Gastrocnemius medialis (tissue), 4 donors: ENCODE data around the gene LTK. TPM values are rescaled to one million over a fixed set of nuclear protein-coding genes. Genes with fewer than 3 reads are reported as not detected.

Source experiments
- ATAC-seq, 2 donors: fragments of 150-250 bp; one replicate each; pipeline ENCODE4 v1.9.1; 2016
- DNase-seq, 2 donors: peaks; one replicate each; pipeline ENCODE4 v3.0.0-alpha.2; 2019
- H3K27ac ChIP-seq, 4 donors: fragments of 200-600 bp; sonication (generic); 1 replicate in 1 of 4; 2 replicates in 3 of 4; pipeline ENCODE4 v1.5.1; 2016 to 2018; ENCODE audit warnings: mild to moderate bottlenecking in 2 of 4, moderate library complexity in 1 of 4
- H3K27me3 ChIP-seq, 3 donors: fragments of 200-600 bp; sonication (generic) in 2 of 3; 1 replicate in 1 of 3; 2 replicates in 2 of 3; pipeline versions ENCODE4 v1.5.1 to v1.6.0; 2016 to 2019; ENCODE audit warnings: mild to moderate bottlenecking in 1 of 3, moderate library complexity in 1 of 3
- H3K36me3 ChIP-seq, 2 donors: fragments of 200-600 bp; sonication (generic) in 1 of 2; one replicate each; pipeline ENCODE4 v1.5.1; 2017 to 2018
- H3K4me1 ChIP-seq, 2 donors: fragments of 200-600 bp; sonication (generic) in 1 of 2; one replicate each; pipeline ENCODE4 v1.5.1; 2016 to 2017; ENCODE audit warnings: mild to moderate bottlenecking in 2 of 2
- H3K4me3 ChIP-seq, 4 donors: fragments of 200-600 bp; sonication (generic) in 3 of 4; 1 replicate in 1 of 4; 2 replicates in 3 of 4; pipeline ENCODE4 v1.5.1; 2016 to 2019; ENCODE audit warnings: mild to moderate bottlenecking in 2 of 4
- H3K9me3 ChIP-seq, 3 donors: fragments of 200-600 bp; sonication (generic) in 2 of 3; 1 replicate in 1 of 3; 2 replicates in 2 of 3; pipeline ENCODE4 v1.5.1; 2016 to 2019
- POLR2A ChIP-seq, 2 donors: fragments of 450-650 bp; IDR thresholded peaks; one replicate each; pipeline ENCODE4 v1.6.1; 2017; ENCODE audit warnings: antibody characterized with exemption in 2 of 2, mild to moderate bottlenecking in 2 of 2, moderate library complexity in 2 of 2
- in situ Hi-C, 4 donors: fragments of 200-750 bp; cut with MboI; loops; one replicate each; pipeline versions ENCODE4 v1.15.0 to v1.8.0; 2017; ENCODE audit warnings: low sequenced_read_pairs in 4 of 4
- intact Hi-C: fragments of 100-400 bp; cut with DNase I; formaldehyde crosslinking; loops from one replicate; pipeline ENCODE4 v1.15.1; 2023; ENCODE audit warnings: low total_unique reads
- total RNA-seq, 4 donors: library from RNA; depleted of rRNA; stranded (reverse); fragments of >200 nt; gene quantifications; one replicate each; pipeline versions ENCODE4 v1.1.0 to v1.2.3, GENCODE V29; 2016
- TF ChIP-seq, protein P1 (sequence below), 5 experiments: fragments of 450-650 bp in 3 of 5; fragments of 200-600 bp in 2 of 5; sonication (generic) in 2 of 5; IDR thresholded peaks in 4 of 5; conservative IDR thresholded peaks in 1 of 5; 1 replicate in 4 of 5; 2 replicates in 1 of 5; pipeline ENCODE4 v1.5.1; 2016 to 2019; ENCODE audit warnings: antibody characterized with exemption in 5 of 5, mild to moderate bottlenecking in 3 of 5, moderate library complexity in 3 of 5

Gene LTK
- total RNA-seq, 4 donors from 2014 or later, result 0.34 to 0.68 TPM; not detected in 2

DNA sequence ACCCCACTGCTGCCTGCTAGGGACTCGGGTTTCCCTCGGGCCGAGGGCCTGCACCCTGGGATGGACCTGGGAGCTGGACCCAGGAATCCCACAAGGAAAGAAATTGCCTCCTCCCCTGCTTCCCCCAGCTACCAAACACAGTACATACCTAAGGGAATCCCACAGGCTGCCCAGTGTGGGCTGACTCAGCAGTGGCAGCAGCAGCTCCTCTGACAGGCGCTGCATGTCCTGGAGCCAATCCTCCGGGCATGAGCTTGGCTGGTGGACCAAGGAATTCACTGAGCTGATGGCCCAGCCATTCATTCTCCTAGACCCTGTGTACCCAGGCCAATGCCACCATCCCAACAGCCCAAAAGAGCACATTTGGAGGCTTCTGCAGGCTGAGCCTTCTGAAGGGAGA lies 9.5 kb upstream of the LTK start:
- H3K9me3 ChIP-seq, result no peaks in the 10 kb centered on the region
- in situ Hi-C loops, result no loop called here
- TF ChIP-seq POLR2A (IDR thresholded peaks at IDR 0.05), result no peak
- TF ChIP-seq, protein P1, sequence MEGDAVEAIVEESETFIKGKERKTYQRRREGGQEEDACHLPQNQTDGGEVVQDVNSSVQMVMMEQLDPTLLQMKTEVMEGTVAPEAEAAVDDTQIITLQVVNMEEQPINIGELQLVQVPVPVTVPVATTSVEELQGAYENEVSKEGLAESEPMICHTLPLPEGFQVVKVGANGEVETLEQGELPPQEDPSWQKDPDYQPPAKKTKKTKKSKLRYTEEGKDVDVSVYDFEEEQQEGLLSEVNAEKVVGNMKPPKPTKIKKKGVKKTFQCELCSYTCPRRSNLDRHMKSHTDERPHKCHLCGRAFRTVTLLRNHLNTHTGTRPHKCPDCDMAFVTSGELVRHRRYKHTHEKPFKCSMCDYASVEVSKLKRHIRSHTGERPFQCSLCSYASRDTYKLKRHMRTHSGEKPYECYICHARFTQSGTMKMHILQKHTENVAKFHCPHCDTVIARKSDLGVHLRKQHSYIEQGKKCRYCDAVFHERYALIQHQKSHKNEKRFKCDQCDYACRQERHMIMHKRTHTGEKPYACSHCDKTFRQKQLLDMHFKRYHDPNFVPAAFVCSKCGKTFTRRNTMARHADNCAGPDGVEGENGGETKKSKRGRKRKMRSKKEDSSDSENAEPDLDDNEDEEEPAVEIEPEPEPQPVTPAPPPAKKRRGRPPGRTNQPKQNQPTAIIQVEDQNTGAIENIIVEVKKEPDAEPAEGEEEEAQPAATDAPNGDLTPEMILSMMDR (IDR thresholded peaks at IDR 0.05 in 4 of 5, conservative IDR thresholded peaks at IDR 0.05 in 1 of 5), result no peak
- H3K4me3 ChIP-seq, result no peak overlapping the region
- DNase-seq, result no peak
- H3K27ac ChIP-seq, result no peak overlapping the region
- intact Hi-C loops, result no loop called here
- H3K36me3 ChIP-seq, result peaks cover 0 to 34% of the 10 kb centered on the region in 2 donors
- H3K4me1 ChIP-seq, result no peaks in the 10 kb centered on the region
- H3K27me3 ChIP-seq, result no peaks in the 10 kb centered on the region
- no peak for ATAC-seq

GRCh38 chr15:41521614-41522013 lies 8.0 kb upstream of the LTK start:
- Histone ChIP-seq H3K4me1 (no peaks in the 10 kb centered on the region), H3K9me3 (no peaks in the 10 kb centered on the region), H3K4me3 (no peak overlapping the region), H3K36me3 (peaks cover 0 to 29% of the 10 kb centered on the region in 2 donors), H3K27ac (no peak overlapping the region), H3K27me3 (no peaks in the 10 kb centered on the region)
- in situ Hi-C loops (no loop called here), intact Hi-C loops (no loop called here)
- TF ChIP-seq POLR2A (IDR thresholded peaks at IDR 0.05), result no peak
- TF ChIP-seq, protein P1 (IDR thresholded peaks at IDR 0.05 in 4 of 5, conservative IDR thresholded peaks at IDR 0.05 in 1 of 5), result no peak
- no peak for ATAC-seq
- DNase-seq, result no peak

DNA sequence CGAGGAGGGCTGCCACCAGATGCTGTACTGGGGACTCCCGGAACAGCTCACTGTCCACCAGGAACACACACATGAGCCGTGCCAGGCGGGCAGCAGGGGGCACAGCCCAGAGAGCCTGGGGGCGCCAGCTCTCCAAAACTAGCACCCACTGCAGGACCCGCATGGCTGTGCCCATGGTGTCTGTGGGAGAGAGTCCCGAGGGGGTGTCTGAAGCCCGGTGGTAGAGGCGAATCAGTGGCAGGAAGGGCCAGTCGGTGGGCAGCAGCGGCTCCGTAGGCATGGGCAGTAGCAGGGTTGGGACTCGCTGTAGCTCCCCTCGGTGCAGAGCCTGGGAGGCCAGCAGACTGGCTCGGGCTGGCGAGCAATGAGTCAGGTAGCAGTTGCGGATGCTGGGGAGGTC lies 7.0 kb upstream of the LTK start:
- Histone ChIP-seq H3K27ac (no peak overlapping the region), H3K36me3 (peaks cover 0 to 19% of the 10 kb centered on the region in 2 donors), H3K9me3 (no peaks in the 10 kb centered on the region), H3K4me3 (no peak overlapping the region), H3K27me3 (no peaks in the 10 kb centered on the region), H3K4me1 (no peaks in the 10 kb centered on the region)
- TF ChIP-seq POLR2A (IDR thresholded peaks at IDR 0.05), result no peak
- TF ChIP-seq, protein P1 (IDR thresholded peaks at IDR 0.05 in 4 of 5, conservative IDR thresholded peaks at IDR 0.05 in 1 of 5), result no peak
- in situ Hi-C loops (no loop called here), intact Hi-C loops (no loop called here)
- no peak for DNase-seq
- ATAC-seq, result no peak

DNA sequence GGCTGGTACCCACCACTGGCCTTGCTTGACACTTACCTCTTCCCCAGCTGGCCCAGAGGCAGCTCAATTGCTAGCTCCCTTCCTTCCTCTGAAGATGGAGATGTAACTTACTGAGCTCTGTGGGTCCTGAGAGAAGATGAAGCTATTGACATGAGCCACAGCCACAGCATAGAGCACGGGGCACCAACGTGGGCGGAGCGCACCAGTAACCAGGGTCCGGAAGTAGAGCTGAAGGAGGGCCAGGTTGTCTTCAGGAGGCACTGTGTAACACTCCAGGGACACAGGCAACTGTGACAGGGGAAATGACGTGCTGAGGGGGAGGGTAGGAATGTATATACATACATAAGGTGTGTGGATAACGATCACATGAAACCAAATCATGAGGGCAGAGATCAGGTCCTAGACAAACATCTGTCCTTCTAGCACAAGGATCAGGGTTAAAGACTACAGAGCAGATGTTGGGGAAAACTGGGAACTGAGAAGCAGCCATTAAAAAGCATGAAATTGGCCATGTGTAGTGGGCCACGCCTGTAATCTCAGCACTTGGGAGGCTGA lies 4.3 kb upstream of the LTK start:
- H3K4me1 ChIP-seq, result peaks cover 10% of the 10 kb centered on the region in 2 donors
- TF ChIP-seq, protein P1 (IDR thresholded peaks at IDR 0.05 in 4 of 5, conservative IDR thresholded peaks at IDR 0.05 in 1 of 5), result no peak
- TF ChIP-seq POLR2A (IDR thresholded peaks at IDR 0.05), result no peak
- H3K9me3 ChIP-seq, result no peaks in the 10 kb centered on the region
- in situ Hi-C loops, result no loop called here
- no peak overlapping the region for H3K4me3 ChIP-seq
- peaks cover 0 to 9% of the 10 kb centered on the region in 2 donors for H3K36me3 ChIP-seq
- peaks cover 10 to 14% (median 14%) of the 10 kb centered on the region in 3 donors for H3K27me3 ChIP-seq
- no peak overlapping the region for H3K27ac ChIP-seq
- intact Hi-C loops, result no loop called here
- ATAC-seq, result no peak
- no peak for DNase-seq
